RPMI8226 (cell line): ENCODE measurements around the gene MYO7B.
A peak's percentile ranks its signal among the peaks of the same experiment; 100 is the strongest.
"Not testable (repeated sequence)": the region's sequence is repeated elsewhere in the genome, so short reads cannot be mapped to it uniquely, and the experiment has no call there.

Experiments
- DNase-seq: peaks from one replicate; pipeline ENCODE4 v3.0.0-alpha.2; 2015

The MYO7B gene

DNA sequence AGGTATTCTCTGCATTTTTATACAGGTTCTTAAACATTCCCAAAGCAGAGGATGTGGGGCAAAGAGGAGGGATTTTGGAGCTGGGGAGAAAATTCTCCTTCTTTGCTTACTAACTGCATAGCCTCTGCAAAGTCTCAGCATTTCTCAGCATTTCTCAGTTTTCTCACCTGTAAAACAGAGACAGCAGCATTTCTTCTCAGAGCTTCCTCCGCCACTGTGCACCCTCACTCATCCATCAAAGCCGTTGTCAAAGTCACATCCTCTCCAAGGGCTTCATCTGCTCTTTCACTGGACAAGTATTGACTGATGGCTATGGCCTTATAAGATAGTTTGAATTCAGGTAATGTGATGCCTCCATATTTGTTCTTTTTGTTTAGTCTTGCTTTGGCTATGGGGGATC lies 17.4 kb downstream of the MYO7B start:
- no peak for DNase-seq

DNA sequence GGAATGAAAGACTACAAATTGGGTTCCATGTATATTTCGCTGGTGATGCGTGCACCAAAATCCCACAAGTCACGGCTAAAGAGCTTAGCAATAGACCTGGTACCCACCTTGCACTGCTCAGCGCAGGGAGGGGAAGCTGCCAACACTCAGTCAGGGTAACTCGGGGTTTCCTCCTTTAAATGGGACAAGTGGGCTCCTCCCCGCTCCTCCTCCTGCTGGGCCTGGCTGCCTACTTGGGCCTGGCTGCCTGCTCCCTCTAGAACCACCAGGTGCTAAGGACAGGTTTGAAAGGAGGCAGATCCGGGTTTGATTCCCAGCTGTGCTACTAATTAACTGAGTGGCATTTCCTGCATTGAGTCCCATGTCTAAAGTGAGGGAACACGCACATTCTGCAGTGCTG lies 23.4 kb downstream of the MYO7B start:
- DNase-seq: no peak

GRCh38 chr2:127559454-127559853 lies 24.0 kb downstream of the MYO7B start:
- no peak for DNase-seq

GRCh38 chr2:127560201-127560930 lies 24.9 kb downstream of the MYO7B start:
- DNase-seq: no peak

GRCh38 chr2:127560931-127561280 lies 25.4 kb downstream of the MYO7B start:
- no peak for DNase-seq

DNA sequence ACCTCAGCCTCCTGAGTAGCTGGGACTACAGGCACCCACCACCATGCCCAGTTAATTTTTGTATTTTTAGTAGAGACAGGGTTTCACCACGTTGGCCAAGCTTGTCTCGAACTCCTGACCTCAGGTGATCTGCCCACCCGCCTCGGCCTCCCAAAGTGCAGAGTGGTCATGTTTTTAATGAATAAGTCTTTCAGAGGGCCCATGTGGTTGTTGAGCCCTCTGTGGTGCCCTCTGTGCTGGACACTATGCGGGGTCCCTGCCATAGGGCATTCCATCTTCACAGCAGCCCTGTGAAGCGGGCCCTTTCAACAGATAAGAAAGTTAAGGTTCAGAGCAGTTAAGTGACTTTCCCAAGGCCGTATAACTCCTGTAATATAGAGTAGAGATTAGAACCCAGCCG lies 25.9 kb downstream of the MYO7B start:
- no peak for DNase-seq

DNA sequence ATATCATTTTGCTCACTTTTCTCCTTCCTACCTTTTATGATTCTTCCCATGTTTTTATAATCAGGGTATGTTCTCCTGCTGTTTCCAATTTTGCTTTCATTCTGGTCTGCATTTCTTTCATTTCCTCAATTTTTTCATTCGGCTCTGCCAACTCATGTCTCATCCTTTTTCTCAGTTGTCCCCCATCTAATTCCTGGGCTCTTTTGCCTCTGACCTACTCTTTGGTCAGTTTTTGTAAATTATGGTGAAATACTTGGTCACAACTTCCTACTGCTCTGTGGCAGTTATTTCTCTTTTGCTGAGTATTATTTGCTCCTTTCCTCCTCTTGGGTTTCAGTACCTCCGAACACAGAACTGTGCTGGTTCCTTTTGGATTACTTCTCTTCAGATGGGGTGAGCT lies 27.5 kb downstream of the MYO7B start:
- no peak for DNase-seq

DNA sequence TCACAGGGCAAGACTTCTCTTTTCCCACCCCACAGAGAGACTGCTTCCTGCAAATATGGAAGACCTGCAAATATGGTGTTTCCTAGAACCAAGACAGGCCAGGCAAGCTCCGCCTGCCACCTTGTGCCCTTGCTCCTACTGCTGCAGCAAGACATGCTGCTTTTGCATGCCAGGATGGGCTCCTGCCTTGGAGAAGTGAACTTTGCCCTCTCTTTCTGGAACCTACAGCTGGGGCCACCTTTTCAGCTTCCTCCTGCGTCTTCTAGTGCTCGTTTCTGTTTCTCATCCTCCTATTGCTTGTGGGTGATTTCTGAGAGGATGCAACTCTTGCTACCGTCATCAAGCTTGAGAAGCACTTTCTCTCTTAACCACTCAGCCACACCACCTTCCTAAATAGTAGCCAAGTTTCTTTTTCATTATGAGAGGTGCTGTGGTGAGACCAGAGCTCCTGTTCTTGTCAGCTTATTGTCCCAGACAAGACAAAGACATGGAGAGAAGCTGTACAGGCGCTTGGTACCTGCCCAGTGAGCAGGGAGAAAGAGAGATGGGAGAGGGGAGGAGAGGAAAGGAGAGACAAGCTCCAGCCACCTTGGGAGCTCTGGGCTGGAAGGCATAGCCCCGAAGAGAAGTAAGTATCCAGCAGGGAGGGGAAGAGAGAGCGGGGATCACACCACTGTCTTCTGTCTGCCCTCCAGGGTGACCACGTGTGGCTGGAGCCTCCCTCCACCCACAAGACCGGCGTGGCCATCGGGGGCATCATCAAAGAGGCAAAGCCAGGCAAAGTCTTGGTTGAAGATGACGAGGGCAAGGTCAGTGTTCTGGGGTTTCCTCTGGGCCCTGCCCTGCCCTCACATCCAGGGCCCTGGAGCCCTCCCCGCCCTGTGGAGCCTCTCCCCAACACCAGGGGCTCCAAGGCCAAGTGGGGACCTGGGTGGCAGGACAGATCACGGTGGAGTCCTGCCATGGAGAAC lies 28.3 kb downstream of the MYO7B start:
- peak; percentile 78 for DNase-seq

GRCh38 chr2:127564429-127565260 lies 29.2 kb downstream of the MYO7B start:
- no peak for DNase-seq

GRCh38 chr2:127565261-127566138 lies 30.0 kb downstream of the MYO7B start:
- no peak for DNase-seq

DNA sequence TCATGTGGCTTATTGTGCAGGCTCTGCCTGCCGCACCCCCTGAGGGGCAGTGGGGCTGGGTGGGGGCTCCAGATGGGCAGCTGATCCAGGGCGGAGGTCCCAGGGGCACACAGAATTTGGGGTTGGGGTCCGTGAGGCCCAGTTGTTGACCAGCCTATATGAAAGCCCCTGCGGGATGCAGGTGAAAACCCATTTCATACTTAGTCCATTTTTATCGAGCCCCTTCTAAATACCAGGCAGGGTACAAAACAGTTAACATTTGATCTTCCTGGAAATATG lies 30.6 kb downstream of the MYO7B start:
- no peak for DNase-seq

GRCh38 chr2:127566576-127566975 lies 31.1 kb downstream of the MYO7B start:
- DNase-seq: no peak

DNA sequence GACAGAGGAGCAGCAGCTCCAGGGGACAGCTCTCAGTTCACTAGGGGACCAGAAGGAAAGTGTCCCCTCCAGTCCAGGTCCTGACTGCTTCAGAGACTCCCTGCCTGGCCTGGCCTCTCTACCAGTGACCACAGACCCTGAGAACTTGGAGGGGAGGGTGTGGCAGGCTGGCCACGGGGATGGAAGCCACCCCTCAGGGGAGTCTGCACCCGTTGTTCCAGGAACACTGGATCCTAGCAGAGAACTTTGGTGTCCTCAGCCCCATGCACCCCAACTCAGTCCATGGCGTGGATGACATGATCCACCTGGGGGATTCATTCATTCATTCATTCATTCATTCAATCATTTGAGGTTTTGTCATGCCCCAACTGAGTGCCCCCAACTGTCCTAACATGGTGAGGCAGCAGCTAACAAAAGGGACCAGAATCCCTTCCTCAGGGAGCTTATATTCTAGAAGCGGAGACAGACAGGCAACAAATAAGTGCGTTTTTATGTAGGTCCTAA lies 31.9 kb downstream of the MYO7B start:
- no peak for DNase-seq

DNA sequence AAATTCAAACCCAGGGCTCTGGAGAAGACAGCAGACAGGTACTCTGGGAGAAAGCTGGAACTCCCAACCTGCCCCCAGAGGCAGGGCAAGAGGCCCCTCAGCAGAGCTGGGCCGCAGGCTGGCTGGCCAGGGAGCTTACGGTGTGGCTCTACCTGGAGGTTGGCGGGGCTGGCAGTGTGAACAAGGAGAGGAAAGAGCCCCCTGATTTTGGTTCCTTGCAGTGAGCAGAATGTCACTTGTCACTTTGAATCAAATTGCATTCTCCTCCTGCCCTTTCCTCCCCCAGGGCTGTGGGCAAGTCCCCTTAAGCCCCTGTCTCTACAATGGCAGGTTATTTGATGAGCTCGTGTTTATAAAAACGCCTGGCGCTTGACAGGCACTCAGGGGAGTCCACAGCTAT lies 32.6 kb downstream of the MYO7B start:
- DNase-seq: no peak

DNA sequence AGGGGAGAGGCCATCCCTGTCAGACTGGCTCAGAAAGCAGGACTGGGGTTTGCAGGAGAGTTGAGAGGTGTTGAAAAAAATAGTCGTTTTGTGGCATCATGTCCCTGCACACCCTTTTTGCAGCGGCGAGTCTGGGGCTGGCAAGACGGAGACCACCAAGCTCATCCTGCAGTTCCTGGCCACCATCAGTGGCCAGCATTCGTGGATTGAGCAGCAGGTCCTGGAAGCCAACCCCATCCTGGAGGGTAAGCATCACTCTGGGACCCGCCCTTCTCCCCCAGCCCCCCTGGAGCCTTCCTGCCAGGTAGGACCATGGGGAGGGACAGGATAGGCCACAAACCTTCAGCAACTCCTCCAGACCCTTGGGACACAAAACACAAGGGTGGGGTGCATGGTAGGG lies 34.2 kb downstream of the MYO7B start:
- DNase-seq: no peak

DNA sequence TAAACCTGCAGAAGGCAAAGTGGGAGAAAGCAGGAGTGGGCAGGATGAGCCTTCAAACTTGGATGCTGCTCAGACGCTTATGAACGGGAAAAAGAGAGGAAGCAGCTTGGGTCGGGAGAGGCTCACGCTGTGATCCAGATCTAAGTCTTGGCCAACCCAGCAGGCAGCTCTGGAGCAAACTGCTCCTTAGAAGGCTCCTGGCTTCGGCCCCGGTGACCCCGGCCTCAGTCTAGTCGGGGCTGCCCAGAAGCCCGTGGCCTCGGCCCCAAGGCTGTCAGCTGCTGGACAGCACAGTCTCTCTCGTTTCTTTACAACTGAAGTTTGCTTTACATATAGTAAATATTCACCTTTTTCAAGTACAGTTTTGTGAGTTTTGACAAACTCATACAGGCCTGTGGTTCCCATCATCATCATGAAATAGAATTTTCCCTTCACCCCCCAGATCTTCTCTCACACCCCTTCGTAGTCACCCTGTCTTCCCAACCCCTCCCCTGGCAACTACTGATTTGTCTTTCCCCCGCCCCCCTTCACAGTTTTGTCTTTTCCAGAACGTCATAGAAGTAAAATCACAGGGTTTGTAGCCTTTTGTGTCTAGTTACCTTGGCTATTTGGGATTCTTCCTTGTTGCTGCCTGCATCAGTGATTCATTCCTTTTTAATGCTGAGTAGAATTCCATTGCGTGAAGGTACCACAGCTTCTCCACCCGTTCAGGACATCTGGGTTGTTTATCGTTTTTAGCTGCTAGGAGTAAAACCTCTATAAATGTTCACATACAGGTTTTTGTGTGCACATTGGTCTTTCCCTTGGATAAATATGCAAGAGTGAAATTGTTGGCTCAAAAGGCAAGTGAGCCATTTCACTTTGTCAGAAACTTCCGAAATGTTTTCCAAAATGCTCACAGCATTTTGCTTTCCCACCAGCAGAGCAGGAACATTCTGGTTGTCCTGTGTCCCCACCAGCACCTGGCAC lies 35.1 kb downstream of the MYO7B start:
- DNase-seq: no peak

DNA sequence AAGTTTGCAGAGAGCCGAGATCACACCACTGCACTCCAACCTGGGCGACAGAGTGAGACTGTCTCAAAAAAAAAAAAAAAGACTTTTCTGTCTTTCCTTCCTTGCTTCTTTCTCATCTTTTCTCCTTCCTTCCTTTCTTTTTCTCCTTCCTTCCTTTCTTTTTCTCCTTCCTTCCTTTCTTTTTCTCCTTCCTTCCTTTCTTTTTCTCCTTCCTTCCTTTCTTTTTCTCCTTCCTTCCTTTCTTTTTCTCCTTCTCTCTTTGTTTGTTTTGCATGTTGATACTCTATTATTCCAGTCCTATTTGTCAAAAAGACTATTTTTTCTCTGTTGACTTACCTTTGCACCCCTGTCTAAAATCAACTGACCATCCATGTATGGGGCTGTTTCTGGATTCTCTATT lies 36.9 kb downstream of the MYO7B start:
- not testable (repeated sequence) for DNase-seq

- no peak for DNase-seq
These were observed 37.4 kb downstream of the MYO7B start for GRCh38 chr2:127572841-127573240.

GRCh38 chr2:127573298-127573697 lies 37.8 kb downstream of the MYO7B start:
- DNase-seq: no peak

DNA sequence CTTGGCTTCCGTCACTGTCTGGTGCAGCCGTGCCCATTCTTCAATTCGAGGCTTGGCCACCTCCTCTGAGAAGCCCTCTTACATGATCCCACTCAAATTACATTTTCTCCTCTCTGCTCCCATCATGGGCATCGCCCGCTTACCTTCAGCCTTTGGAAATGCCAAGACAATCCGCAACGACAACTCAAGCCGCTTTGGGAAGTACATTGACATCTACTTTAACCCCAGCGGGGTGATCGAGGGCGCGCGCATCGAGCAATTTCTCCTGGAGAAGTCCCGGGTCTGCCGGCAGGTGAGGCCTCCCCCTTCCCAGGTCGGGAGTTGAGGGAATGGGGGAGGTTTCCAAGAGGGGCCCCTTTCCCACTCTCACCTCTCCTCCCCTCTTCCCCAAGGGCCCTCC lies 38.3 kb downstream of the MYO7B start:
- no peak for DNase-seq

DNA sequence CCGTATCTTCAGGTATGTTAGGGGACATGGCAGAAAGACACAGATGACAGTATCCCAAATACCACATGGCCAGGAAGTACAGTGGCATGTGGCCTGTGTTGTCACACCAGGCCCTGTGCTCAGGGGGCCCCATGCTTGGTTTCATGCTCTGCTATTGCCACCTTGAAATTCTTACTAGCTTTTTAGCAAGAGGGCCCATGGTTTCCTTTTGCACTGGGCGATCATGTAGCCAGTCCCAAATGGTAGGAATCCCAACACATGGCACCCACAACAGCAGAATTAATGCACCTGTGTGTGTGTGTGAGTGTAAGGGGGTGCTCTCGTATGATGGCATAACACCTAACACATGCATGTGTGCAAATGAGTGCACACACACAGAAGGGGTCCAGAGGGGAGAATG lies 39.2 kb downstream of the MYO7B start:
- DNase-seq: no peak
